Activated T-cell treated with anti-CD3 and anti-CD28 coated beads, Interleukin-2, amount 50 U/mL, for 48 hours (primary cell): ENCODE data around the gene UXS1.

Experiments used
- DNase-seq, 2 experiments: peaks; one replicate each; pipeline ENCODE4 v3.0.0-alpha.2; 2020

Gene UXS1

DNA sequence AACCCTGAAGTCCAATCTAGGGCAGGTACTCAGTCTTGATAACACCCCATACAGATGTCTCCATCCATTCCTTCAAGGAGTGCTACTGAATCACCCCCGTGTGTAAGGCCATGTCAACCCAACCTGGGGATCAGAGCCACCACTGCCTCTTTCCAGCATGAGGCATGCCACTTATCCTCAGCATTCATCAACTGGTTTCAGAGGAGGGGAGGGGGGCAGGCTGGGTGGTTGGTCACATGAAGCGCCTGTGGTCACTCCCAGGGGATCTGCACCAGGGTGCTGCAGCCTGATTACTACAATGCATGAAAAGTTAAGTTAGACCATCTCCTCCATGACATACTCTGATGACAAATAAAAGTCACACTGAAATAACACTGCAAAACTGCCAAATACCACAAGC, 65.0 kb downstream of the UXS1 start:
- DNase-seq, result peak in 1 of 2 experiments; percentile 11

DNA sequence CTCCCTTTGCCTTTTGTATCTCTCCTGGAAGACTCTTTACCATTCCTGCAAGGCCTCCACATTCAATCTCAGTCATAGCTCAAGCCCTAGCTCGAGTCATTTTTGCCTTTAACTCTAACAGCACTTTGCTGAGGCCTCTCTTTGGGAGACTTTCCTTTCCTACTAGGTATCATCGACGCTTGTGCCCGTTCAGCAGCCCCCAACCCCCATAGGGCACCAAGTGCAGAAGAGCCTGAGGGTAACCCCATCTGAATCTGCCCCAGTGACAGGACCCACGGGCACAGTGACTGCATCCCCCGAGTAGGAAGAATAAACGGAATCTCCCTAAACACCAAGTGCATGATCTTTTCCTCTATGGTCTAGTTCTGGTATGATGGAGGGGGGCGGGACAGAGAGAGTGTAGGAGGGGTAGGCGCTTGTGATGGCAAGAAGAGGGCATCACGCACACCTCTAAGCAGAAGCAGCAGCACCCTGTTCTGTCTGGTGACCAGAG, 66.3 kb downstream of the UXS1 start:
- peak in 1 of 2 experiments; percentile 5 for DNase-seq

GRCh38 chr2:106127282-106127771, 66.8 kb downstream of the UXS1 start:
- DNase-seq, result no peak

DNA sequence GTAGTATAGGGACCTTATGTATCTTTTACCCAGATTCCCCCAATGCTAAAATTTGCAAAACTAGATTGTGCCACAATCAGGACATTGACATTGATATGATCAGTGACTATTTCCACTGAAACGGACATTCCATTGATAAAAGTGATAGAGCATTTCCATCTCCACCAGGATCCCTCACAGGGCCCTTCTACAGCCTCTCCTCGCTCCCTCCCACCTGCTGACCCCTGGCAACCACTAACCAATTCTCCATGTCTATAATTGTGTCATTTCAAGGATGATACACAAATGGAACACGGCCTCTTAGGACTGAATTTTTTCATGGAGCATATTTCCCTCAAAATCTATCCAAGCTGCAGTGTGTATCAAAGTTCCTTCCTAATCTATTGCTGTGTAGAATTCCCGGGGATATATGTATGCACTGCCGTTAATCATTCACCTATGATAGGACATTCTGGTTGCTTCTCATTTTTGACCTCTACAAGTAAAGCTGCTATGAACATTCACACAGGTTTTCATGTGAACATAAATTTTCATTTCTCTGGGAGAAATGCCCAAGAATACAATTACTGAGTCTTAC, 67.3 kb downstream of the UXS1 start:
- DNase-seq, result no peak

GRCh38 chr2:106126295-106126694, 67.8 kb downstream of the UXS1 start:
- DNase-seq, result no peak

DNA sequence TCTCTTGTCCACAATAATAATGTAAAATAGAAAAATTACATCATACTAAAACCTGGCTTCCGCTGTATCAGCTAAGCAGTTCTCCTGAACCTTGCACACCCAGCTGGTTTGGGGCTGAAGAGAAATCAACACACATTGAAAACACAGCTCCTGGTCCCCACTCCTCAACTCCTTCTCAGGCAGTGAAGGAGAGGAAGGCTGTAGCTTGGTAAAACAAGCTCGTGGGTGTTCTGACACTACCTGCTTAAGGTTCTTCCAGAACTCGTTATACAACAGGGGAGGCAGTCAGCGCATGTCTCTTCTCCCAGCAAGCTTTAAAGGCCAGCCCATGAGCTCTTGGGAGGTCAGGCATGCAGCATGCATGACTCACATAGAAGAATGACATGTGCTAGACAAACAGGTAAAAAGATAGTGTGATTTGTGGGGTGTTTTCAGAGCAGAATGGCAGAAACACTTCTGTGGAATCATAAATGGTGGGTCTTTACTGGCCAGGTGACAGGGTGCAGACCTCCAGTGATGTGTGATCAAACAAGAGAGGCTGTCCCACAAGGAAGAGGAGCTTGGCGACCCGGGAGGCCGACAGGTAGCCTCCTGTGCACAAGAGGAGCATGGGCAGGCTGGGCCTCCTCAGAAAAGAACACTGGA, 69.1 kb downstream of the UXS1 start:
- DNase-seq, result no peak

GRCh38 chr2:106124106-106124756, 69.9 kb downstream of the UXS1 start:
- no peak for DNase-seq

- DNase-seq, result peak in 1 of 2 experiments; percentile 6
Measured at GRCh38 chr2:106122157-106122556, 71.9 kb downstream of the UXS1 start.

GRCh38 chr2:106120432-106120831, 73.7 kb downstream of the UXS1 start:
- DNase-seq, result no peak

- no peak for DNase-seq
Measured at GRCh38 chr2:106119074-106119473, 75.0 kb downstream of the UXS1 start.

GRCh38 chr2:106117882-106118684, 76.0 kb downstream of the UXS1 start:
- peak in 1 of 2 experiments; percentile 7 for DNase-seq

- no peak for DNase-seq
Measured at GRCh38 chr2:106117347-106117746, 76.8 kb downstream of the UXS1 start.

DNA sequence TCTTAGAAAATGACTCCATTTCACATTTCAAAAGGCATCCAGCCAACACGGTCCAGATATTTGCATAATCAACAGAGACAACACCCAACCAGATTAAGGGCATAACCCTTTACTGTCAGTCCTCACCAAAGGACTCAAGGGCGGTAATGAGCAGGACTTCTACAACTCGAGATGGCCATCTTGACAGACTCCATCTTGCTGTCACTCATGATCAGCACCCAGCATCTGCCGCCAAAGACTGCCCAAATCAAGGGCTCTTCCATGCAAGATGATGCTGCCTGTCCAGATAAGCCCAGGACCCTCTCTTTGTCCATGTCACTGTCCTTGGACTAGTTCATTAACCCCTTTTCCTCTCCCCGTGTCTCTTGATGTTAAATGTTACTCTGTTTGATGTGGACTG, 77.9 kb downstream of the UXS1 start:
- no peak for DNase-seq

DNA sequence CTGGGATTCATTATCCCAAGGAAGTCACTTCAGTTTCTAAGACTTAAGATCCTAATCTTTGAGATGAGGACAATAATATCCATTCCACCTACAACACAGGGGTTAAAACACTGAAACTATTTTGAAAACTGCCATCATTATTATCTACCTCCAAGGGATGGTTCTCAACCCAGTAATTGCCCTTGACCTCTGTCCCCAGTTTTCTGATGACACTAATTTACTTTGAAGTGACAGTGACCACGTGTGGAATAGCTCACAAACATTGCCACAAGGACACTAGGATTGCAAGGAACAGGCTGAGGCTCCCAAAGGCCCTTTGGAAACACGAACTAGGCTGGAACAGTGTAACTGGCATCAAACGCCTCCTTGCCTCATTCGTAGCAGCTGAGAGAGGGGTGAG, 78.4 kb downstream of the UXS1 start:
- DNase-seq, result no peak

DNA sequence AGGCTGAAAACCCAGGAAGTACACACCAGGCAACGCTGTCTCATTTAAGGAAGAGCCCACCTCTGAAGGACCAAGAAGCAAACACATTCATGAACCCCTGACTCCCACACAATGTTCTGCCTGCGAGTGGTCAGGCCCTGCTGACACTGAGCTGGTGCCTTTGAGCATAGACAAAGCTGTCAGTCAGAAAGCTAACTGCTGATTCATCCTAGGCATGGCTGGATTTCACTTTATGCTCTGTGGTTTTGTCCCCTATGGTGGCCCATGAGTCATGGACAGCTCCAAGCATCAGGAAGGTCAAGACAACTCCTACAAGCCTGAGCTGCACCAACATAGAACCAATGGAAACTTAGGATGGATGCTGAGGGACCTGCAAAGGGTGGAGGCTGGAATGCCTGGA, 78.9 kb downstream of the UXS1 start:
- no peak for DNase-seq

GRCh38 chr2:106114166-106114565, 79.9 kb downstream of the UXS1 start:
- DNase-seq, result no peak

GRCh38 chr2:106113361-106113966, 80.6 kb downstream of the UXS1 start:
- DNase-seq, result no peak

DNA sequence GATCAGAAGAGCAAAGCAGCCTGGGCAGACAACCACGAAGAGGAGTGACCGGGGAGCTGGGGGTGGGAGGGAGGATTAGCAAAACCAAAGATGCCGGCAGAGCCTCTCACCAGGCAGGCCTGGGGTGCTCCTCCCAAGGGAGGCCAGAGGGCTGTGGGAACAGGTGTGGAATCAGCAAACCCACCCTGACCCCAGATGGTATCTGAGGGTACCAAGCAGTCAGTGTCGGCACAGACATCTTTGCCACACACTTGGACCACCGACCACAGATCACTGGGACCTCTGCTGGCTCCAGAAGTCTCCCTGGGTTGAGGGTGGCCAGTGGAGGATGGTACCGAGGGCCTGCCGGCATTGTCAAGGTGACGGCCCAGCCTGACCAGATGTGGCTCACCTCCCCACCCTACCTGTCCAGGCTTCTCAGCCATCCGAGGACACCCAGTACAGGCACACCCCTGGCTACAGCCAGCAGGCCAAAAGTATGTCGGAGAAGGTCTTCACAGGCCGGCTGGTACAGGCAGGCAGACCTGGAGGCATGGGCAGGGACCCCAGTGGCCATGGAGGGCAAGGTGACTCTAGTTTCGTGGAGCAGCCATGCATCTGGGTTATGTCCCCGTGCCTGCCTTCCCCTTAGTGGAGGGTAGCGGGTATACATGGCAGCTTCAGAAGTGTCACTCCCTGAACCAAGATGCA, 82.1 kb downstream of the UXS1 start:
- DNase-seq, result no peak

DNA sequence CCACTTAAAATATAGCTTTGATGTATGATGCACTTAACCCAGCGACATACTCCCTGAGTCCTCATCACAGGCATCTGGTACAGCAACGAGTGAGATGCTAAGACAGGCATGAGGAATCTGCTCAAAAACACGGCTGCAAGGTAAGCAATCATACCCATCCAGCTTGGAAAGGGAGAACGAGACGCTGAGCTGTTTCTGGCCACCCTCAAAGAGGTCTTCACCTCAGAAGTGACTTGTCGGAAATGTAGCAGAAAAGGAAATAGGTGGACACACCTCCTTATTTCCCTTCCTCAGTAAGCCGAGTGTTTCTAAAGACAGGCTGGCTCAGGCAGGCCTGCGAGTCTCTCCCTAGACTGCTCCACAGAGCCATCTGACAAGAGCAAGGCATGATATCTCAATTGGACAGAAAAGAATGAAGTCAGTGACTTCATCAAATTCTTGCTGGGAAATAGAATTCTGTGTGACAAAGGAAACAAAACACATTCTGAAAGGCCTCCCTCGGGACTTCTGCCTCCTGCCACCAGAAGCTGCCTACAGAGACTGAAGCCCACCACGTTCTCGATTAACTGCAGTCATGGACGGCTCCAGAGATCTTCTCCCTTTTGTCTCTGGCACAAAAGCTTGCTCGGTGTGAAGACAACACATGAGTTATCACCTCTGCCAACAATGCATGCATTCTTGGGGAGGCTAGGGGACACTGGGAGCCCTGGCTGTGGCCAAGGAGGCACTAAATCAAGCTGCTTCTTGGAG, 84.3 kb downstream of the UXS1 start:
- no peak for DNase-seq

- no peak for DNase-seq
Measured at GRCh38 chr2:106108791-106109190, 85.3 kb downstream of the UXS1 start.

DNA sequence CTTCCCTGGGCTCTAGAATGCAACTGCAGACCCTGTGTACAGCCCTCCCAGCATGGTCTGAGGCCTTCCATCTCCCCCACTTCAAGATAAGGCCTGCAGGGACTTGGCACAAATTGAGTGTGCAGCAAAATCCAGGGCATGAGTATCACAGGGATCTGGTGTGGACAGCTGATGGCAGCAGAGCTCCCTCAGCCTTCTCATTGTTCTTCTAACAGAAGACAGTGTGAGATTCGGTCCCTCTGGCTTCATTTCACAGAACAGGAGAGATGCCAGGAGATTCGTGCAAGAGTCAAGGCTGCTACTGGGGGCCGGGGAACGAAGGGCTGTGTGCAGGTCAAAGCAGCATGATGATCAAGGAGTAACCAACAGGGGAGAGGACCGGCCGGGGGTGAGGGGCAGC, 85.8 kb downstream of the UXS1 start:
- DNase-seq, result no peak
